ENCODE measurements around the gene PSMC5. TPM values are rescaled to one million over a fixed set of nuclear protein-coding genes. Genes with fewer than 3 reads are reported as not detected.

The PSMC5 gene
- total and polyA plus RNA-seq, 10 of the 15 experiments (the other 5 are each of a cell fraction or from before 2014, with no cell fraction given) = 55.0 to 266 (median 148) TPM

GRCh38 chr17:63845509-63845908 is 18.3 kb downstream of the PSMC5 start:
- DNase-seq (ENCODE audit: low read depth, low spot score) (no peak), ATAC-seq (no peak), FAIRE-seq (no peak)
- peaks cover 23% of the 10 kb centered on the region for H3K79me2 ChIP-seq (ENCODE audit: control insufficient read depth, insufficient read depth, low read length)
- RAD21 ChIA-PET (ENCODE audit: unreplicated experiment) = no interaction called here
- peaks cover 20% of the 10 kb centered on the region for H3K4me1 ChIP-seq (ENCODE audit: control insufficient read depth, insufficient read depth, low read length)
- no peak overlapping the region for H3K9ac ChIP-seq (ENCODE audit: control insufficient read depth, insufficient read depth, low read length)
- SMC1A ChIA-PET (ENCODE audit: uncharacterized antibody, unreplicated experiment) = no interaction called here
- H3K27ac ChIP-seq (ENCODE audit: control insufficient read depth, insufficient read depth) = no peak overlapping the region
- no peak overlapping the region for H2AFZ ChIP-seq (ENCODE audit: control insufficient read depth, low read depth, low read length)
- POLR2A ChIA-PET = no interaction called here
- peaks cover 5% of the 10 kb centered on the region; the same call in 2 of the 3 replicates for H3K9me3 ChIP-seq (replicated peaks; ENCODE audit: control insufficient read depth, insufficient read depth, low read length)
- no peaks in the 10 kb centered on the region for H3K36me3 ChIP-seq (ENCODE audit: control insufficient read depth in 2 of 2, insufficient read depth in 2 of 2, low read length in 1 of 2)
- no peak overlapping the region for H3K4me2 ChIP-seq (ENCODE audit: control insufficient read depth, insufficient read depth)
- TF ChIP-seq ETV6 (conservative IDR thresholded peaks at IDR 0.05 in 1 of 2, IDR thresholded peaks at IDR 0.05 in 1 of 2; ENCODE audit: borderline replicate concordance in 1 of 2, low read depth in 1 of 2) (no peak), ZNF622 (IDR thresholded peaks at IDR 0.05) (no peak), FOXK2 (IDR thresholded peaks at IDR 0.05) (no peak)
- intact Hi-C loops (cut with micrococcal nuclease; ENCODE audit: unreplicated experiment) = no loop called here
- no peaks in the 10 kb centered on the region for H3K27me3 ChIP-seq (replicated peaks in 1 of 2; ENCODE audit: control insufficient read depth in 2 of 2, insufficient read depth in 2 of 2, low read length in 1 of 2)
- no peaks in the 10 kb centered on the region for H4K20me1 ChIP-seq (ENCODE audit: control insufficient read depth, insufficient read depth)
- 56% methylated on average over 1 of the region's 1 CpG for WGBS (ENCODE audit: insufficient coverage, insufficient replicate concordance, low lambda C conversion rate, missing lambda C conversion rate)
- in situ Hi-C loops (cut with MboI) = loop anchor here (10.0 to 25.0 kb wide), 2 partner anchors 408 to 659 kb away; partner anchors contain the start of genes CEP95, CYB561 and DDX5
- CTCF ChIA-PET = interaction anchor here (0.6 to 7.0 kb wide), 4 partner anchors 15 to 435 kb away, joined by 3 to 51 read pairs (median 4); no protein-coding TSS in a partner anchor
- H3K4me3 ChIP-seq = no peak overlapping the region
- BruUV-seq (replicated peaks) = no TSS peak

GRCh38 chr17:63847525-63848249 is 20.5 kb downstream of the PSMC5 start:
- Histone ChIP-seq H3K9me3 (replicated peaks; ENCODE audit: control insufficient read depth, insufficient read depth, low read length) (peaks cover 5% of the 10 kb centered on the region; the same call in 2 of the 3 replicates), H3K4me1 (ENCODE audit: control insufficient read depth, insufficient read depth, low read length) (peaks cover 12% of the 10 kb centered on the region), H2AFZ (ENCODE audit: control insufficient read depth, low read depth, low read length) (no peak overlapping the region; the same call in 1 of the 2 replicates), H3K27me3 (replicated peaks in 1 of 2; ENCODE audit: control insufficient read depth in 2 of 2, insufficient read depth in 2 of 2, low read length in 1 of 2) (no peaks in the 10 kb centered on the region), H3K4me2 (ENCODE audit: control insufficient read depth, insufficient read depth) (no peak overlapping the region), H3K4me3 (no peak overlapping the region), H3K36me3 (ENCODE audit: control insufficient read depth in 2 of 2, insufficient read depth in 2 of 2, low read length in 1 of 2) (no peaks in the 10 kb centered on the region), H4K20me1 (ENCODE audit: control insufficient read depth, insufficient read depth) (no peaks in the 10 kb centered on the region), H3K27ac (ENCODE audit: control insufficient read depth, insufficient read depth) (no peak overlapping the region), H3K79me2 (ENCODE audit: control insufficient read depth, insufficient read depth, low read length) (peaks cover 1% of the 10 kb centered on the region), H3K9ac (ENCODE audit: control insufficient read depth, insufficient read depth, low read length) (no peak overlapping the region)
- no peak for TF ChIP-seq HDAC2 (IDR thresholded peaks at IDR 0.05)
- no peak for TF ChIP-seq SKIL (IDR thresholded peaks at IDR 0.05; ENCODE audit: low read depth, poor library complexity, severe bottlenecking)
- no peak for TF ChIP-seq NR2F1 (conservative IDR thresholded peaks at IDR 0.05)
- TF ChIP-seq RBBP5 (conservative IDR thresholded peaks at IDR 0.05) = no peak
- no peak for TF ChIP-seq RAD51 (IDR thresholded peaks at IDR 0.05)
- TF ChIP-seq RELA (IDR thresholded peaks at IDR 0.05; ENCODE audit: borderline replicate concordance, partially characterized antibody) = no peak
- no peak for TF ChIP-seq POU2F2 (IDR thresholded peaks at IDR 0.05; ENCODE audit: borderline replicate concordance, low read depth, low read length)
- TF ChIP-seq ZZZ3 (IDR thresholded peaks at IDR 0.05; ENCODE audit: control insufficient read depth, insufficient read length, low read depth) = no peak
- no peak for TF ChIP-seq YY1 (IDR thresholded peaks at IDR 0.05; ENCODE audit: low read depth, low read length)
- FAIRE-seq = no peak
- intact Hi-C loops (cut with micrococcal nuclease; ENCODE audit: unreplicated experiment) = no loop called here
- BruUV-seq (replicated peaks) = no TSS peak
- CTCF ChIA-PET = interaction anchor here (1.0 to 7.0 kb wide), 4 partner anchors 13 to 35 kb away, joined by 3 to 51 read pairs (median 6); partner anchors contain the start of gene GH2
- POLR2A ChIA-PET = interaction anchor here (0.6 to 2.0 kb wide), 2 partner anchors 12 to 507 kb away, joined by 3 to 6 read pairs; no protein-coding TSS in a partner anchor
- SMC1A ChIA-PET (ENCODE audit: uncharacterized antibody, unreplicated experiment) = no interaction called here
- no peak for DNase-seq (ENCODE audit: low read depth, low spot score)
- WGBS (ENCODE audit: insufficient coverage, insufficient replicate concordance, low lambda C conversion rate, missing lambda C conversion rate) = 79% methylated on average over 3 of the region's 3 CpGs
- RAD21 ChIA-PET (ENCODE audit: unreplicated experiment) = no interaction called here
- in situ Hi-C loops (cut with MboI) = loop anchor here (10.0 to 25.0 kb wide), 2 partner anchors 410 to 657 kb away; partner anchors contain the start of genes CEP95, CYB561 and DDX5
- no peak for ATAC-seq
